SK-N-SH treated with all-trans-retinoic acid at 6 μM for 48 hours (cell line): ENCODE data around the gene RTN4RL1.

ENCODE experiments used
- ATAC-seq: fragments of 200-7000 bp; cut with Tn5 transposase; 3 replicates; pipeline ENCODE4 v1.9.1; 2020; ENCODE audit warnings: mild to moderate bottlenecking, moderate library complexity
- ARNTL ChIP-seq: fragments of 450-650 bp; formaldehyde crosslinking; IDR thresholded peaks from 2 replicates; pipeline ENCODE4 v1.5.0; 2020; ENCODE audit warnings: low read depth, mild to moderate bottlenecking, moderate library complexity, borderline replicate concordance
- BACH2 ChIP-seq: fragments of 250-450 bp; sonication (Bioruptor Pico); IDR thresholded peaks from 2 replicates; pipeline ENCODE4 v1.9.0; 2021; ENCODE audit warnings: mild to moderate bottlenecking, borderline replicate concordance
- CSDC2 ChIP-seq: fragments of 250-450 bp; sonication (Bioruptor Pico); IDR thresholded peaks from 2 replicates; pipeline ENCODE4 v1.5.0; 2020; ENCODE audit warnings: mild to moderate bottlenecking, moderate library complexity
- ESRRG ChIP-seq: fragments of 250-450 bp; sonication (Bioruptor Pico); IDR thresholded peaks from 2 replicates; pipeline ENCODE4 v1.6.1; 2021; ENCODE audit warnings: mild to moderate bottlenecking
- GLIS3 ChIP-seq: fragments of 250-450 bp; sonication (Bioruptor Pico); IDR thresholded peaks from 2 replicates; pipeline ENCODE4 v1.5.0; 2020; ENCODE audit warnings: mild to moderate bottlenecking, moderate library complexity
- ISL1 ChIP-seq: fragments of 250-450 bp; sonication (Bioruptor Pico); IDR thresholded peaks from 2 replicates; pipeline ENCODE4 v2.1.2; 2022; ENCODE audit warnings: mild to moderate bottlenecking, moderate library complexity
- OSR1 ChIP-seq: fragments of 250-450 bp; sonication (Bioruptor Pico); IDR thresholded peaks from 2 replicates; pipeline ENCODE4 v1.8.0; 2022; ENCODE audit warnings: moderate library complexity, mild to moderate bottlenecking, inconsistent platforms
- PPARA ChIP-seq: fragments of 250-450 bp; sonication (Bioruptor Pico); IDR thresholded peaks from 2 replicates; pipeline ENCODE4 v1.5.0; 2020; ENCODE audit warnings: mild to moderate bottlenecking, borderline replicate concordance
- RARB ChIP-seq: fragments of 250-450 bp; sonication (Bioruptor Pico); IDR thresholded peaks from 2 replicates; pipeline ENCODE4 v1.8.0; 2021; ENCODE audit warnings: mild to moderate bottlenecking, moderate library complexity
- SNAI2 ChIP-seq: fragments of 250-450 bp; sonication (Bioruptor Pico); IDR thresholded peaks from 2 replicates; pipeline ENCODE4 v1.5.0; 2020; ENCODE audit warnings: mild to moderate bottlenecking, moderate library complexity
- TCF4 ChIP-seq: fragments of 250-450 bp; sonication (Bioruptor Pico); IDR thresholded peaks from 2 replicates; pipeline ENCODE4 v1.8.0; 2021; ENCODE audit warnings: mild to moderate bottlenecking, moderate library complexity, borderline replicate concordance
- TOX ChIP-seq: fragments of 250-450 bp; sonication (Bioruptor Pico); IDR thresholded peaks from 2 replicates; pipeline ENCODE4 v1.8.0; 2021; ENCODE audit warnings: mild to moderate bottlenecking, moderate library complexity, borderline replicate concordance
- ZFP3 ChIP-seq: fragments of 250-450 bp; sonication (Bioruptor Pico); IDR thresholded peaks from 2 replicates; pipeline ENCODE4 v1.5.0; 2020; ENCODE audit warnings: mild to moderate bottlenecking, moderate library complexity
- ZFP30 ChIP-seq: fragments of 450-650 bp; formaldehyde crosslinking; IDR thresholded peaks from 2 replicates; pipeline ENCODE4 v1.5.0; 2022; ENCODE audit warnings: mild to moderate bottlenecking, moderate library complexity
- ZNF565 ChIP-seq: fragments of 450-650 bp; formaldehyde crosslinking; conservative IDR thresholded peaks from 2 replicates; pipeline ENCODE4 v1.5.0; 2020; ENCODE audit warnings: low read depth, mild to moderate bottlenecking, moderate library complexity
- ZNF70 ChIP-seq: fragments of 450-650 bp; formaldehyde crosslinking; IDR thresholded peaks from 2 replicates; pipeline ENCODE4 v1.5.0; 2020; ENCODE audit warnings: mild to moderate bottlenecking, moderate library complexity
- ZNF8 ChIP-seq: fragments of 450-650 bp; formaldehyde crosslinking; IDR thresholded peaks from 2 replicates; pipeline ENCODE4 v1.5.0; 2020; ENCODE audit warnings: mild to moderate bottlenecking, moderate library complexity
- TF ChIP-seq, protein P1 (sequence below): fragments of 250-450 bp; sonication (Bioruptor Pico); IDR thresholded peaks from 2 replicates; pipeline ENCODE4 v1.5.1; 2020; ENCODE audit warnings: low read depth, mild to moderate bottlenecking, moderate library complexity
- TF ChIP-seq, protein P2 (sequence below): fragments of 250-450 bp; sonication (Bioruptor Pico); IDR thresholded peaks from 2 replicates; pipeline ENCODE4 v1.8.0; 2021; ENCODE audit warnings: low read depth, mild to moderate bottlenecking, moderate library complexity, borderline replicate concordance
- TF ChIP-seq, protein P3 (sequence below): fragments of 250-450 bp; sonication (Bioruptor Pico); IDR thresholded peaks from 2 replicates; pipeline ENCODE4 v1.8.0; 2020; ENCODE audit warnings: mild to moderate bottlenecking, moderate library complexity, borderline replicate concordance
- TF ChIP-seq, protein P4 (sequence below): fragments of 250-450 bp; sonication (Bioruptor Pico); IDR thresholded peaks from 2 replicates; pipeline ENCODE4 v1.5.1; 2021; ENCODE audit warnings: mild to moderate bottlenecking, moderate library complexity
- TF ChIP-seq, protein P5 (sequence below): fragments of 250-450 bp; sonication (Bioruptor Pico); IDR thresholded peaks from 2 replicates; pipeline ENCODE4 v1.5.0; 2020; ENCODE audit warnings: mild to moderate bottlenecking, moderate library complexity

RTN4RL1 gene

DNA sequence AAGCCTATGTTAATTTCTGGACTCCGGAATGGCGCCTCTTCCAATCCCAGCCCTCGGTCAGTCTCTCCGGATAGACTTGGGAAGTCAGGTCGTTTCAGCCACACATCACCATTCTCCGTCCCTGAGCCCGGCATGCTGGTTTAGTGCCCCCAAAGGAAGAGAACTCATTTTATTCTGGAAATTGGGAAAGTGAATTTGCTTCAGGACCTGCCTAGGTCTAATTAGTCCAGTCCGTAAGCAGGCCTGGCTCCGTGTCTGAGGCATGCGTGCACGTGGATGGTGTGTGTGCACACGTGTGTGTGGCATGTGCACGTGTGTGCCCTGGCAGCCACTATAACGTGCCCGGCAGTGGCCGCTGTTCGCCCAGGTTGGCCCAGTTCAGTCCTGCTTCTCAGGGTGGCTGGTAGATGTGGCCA is 117.9 kb downstream of the RTN4RL1 start:
- ATAC-seq: no peak

DNA sequence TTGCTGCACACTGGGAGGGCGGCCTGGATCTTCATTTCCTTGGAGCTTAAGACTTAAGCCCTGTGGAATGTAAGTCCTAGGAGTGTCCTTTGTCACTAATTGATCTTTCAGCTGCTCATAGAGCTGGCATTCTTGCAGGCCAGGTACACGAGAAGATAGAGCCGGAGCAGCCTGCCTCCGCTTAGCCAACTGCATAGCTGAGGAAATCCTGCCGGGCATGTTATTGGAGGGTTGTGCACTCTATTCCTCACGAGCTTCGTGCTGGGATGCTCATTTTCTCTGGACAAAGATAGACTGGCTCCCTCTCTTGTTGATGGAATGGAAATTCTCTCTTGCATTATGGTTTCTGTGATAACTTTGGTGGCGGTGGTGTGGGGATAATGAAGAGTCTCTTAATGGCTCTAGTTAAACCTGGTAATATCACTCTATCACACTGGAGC is 118.5 kb downstream of the RTN4RL1 start:
- ATAC-seq: no peak
- TF ChIP-seq, protein P1, sequence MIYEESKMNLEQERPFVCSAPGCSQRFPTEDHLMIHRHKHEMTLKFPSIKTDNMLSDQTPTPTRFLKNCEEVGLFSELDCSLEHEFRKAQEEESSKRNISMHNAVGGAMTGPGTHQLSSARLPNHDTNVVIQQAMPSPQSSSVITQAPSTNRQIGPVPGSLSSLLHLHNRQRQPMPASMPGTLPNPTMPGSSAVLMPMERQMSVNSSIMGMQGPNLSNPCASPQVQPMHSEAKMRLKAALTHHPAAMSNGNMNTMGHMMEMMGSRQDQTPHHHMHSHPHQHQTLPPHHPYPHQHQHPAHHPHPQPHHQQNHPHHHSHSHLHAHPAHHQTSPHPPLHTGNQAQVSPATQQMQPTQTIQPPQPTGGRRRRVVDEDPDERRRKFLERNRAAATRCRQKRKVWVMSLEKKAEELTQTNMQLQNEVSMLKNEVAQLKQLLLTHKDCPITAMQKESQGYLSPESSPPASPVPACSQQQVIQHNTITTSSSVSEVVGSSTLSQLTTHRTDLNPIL: no peak
- TF ChIP-seq, protein P2, sequence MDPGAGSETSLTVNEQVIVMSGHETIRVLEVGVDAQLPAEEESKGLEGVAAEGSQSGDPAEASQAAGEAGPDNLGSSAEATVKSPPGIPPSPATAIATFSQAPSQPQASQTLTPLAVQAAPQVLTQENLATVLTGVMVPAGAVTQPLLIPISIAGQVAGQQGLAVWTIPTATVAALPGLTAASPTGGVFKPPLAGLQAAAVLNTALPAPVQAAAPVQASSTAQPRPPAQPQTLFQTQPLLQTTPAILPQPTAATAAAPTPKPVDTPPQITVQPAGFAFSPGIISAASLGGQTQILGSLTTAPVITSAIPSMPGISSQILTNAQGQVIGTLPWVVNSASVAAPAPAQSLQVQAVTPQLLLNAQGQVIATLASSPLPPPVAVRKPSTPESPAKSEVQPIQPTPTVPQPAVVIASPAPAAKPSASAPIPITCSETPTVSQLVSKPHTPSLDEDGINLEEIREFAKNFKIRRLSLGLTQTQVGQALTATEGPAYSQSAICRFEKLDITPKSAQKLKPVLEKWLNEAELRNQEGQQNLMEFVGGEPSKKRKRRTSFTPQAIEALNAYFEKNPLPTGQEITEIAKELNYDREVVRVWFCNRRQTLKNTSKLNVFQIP (CRISPR knock-in tag): no peak
- no peak for TF ChIP-seq ARNTL (CRISPR knock-in tag)
- no peak for TF ChIP-seq TCF4
- no peak for TF ChIP-seq ISL1 (CRISPR knock-in tag)
- no peak for TF ChIP-seq ESRRG (CRISPR knock-in tag)
- no peak for TF ChIP-seq ZNF565 (CRISPR knock-in tag)
- TF ChIP-seq ZFP3 (CRISPR knock-in tag): no peak
- no peak for TF ChIP-seq GLIS3
- no peak for TF ChIP-seq SNAI2
- TF ChIP-seq ZNF70 (CRISPR knock-in tag): no peak
- TF ChIP-seq PPARA (CRISPR knock-in tag): no peak
- no peak for TF ChIP-seq ZNF8 (CRISPR knock-in tag)

More for the DNA sequence above, 117.9 kb downstream of the RTN4RL1 start:
- TF ChIP-seq TOX (CRISPR knock-in tag) (no peak), ISL1 (CRISPR knock-in tag) (no peak), ZNF70 (CRISPR knock-in tag) (no peak), ARNTL (CRISPR knock-in tag) (no peak), ESRRG (CRISPR knock-in tag) (no peak), OSR1 (CRISPR knock-in tag) (no peak), CSDC2 (no peak), BACH2 (CRISPR knock-in tag) (no peak), PPARA (CRISPR knock-in tag) (no peak), ZFP3 (CRISPR knock-in tag) (no peak), ZFP30 (CRISPR knock-in tag) (no peak)
- TF ChIP-seq, protein P3, sequence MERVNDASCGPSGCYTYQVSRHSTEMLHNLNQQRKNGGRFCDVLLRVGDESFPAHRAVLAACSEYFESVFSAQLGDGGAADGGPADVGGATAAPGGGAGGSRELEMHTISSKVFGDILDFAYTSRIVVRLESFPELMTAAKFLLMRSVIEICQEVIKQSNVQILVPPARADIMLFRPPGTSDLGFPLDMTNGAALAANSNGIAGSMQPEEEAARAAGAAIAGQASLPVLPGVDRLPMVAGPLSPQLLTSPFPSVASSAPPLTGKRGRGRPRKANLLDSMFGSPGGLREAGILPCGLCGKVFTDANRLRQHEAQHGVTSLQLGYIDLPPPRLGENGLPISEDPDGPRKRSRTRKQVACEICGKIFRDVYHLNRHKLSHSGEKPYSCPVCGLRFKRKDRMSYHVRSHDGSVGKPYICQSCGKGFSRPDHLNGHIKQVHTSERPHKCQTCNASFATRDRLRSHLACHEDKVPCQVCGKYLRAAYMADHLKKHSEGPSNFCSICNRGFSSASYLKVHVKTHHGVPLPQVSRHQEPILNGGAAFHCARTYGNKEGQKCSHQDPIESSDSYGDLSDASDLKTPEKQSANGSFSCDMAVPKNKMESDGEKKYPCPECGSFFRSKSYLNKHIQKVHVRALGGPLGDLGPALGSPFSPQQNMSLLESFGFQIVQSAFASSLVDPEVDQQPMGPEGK (CRISPR knock-in tag): no peak
- TF ChIP-seq, protein P4, sequence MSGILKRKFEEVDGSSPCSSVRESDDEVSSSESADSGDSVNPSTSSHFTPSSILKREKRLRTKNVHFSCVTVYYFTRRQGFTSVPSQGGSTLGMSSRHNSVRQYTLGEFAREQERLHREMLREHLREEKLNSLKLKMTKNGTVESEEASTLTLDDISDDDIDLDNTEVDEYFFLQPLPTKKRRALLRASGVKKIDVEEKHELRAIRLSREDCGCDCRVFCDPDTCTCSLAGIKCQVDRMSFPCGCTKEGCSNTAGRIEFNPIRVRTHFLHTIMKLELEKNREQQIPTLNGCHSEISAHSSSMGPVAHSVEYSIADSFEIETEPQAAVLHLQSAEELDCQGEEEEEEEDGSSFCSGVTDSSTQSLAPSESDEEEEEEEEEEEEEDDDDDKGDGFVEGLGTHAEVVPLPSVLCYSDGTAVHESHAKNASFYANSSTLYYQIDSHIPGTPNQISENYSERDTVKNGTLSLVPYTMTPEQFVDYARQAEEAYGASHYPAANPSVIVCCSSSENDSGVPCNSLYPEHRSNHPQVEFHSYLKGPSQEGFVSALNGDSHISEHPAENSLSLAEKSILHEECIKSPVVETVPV (CRISPR knock-in tag): no peak
- TF ChIP-seq, protein P2 (CRISPR knock-in tag): no peak

DNA sequence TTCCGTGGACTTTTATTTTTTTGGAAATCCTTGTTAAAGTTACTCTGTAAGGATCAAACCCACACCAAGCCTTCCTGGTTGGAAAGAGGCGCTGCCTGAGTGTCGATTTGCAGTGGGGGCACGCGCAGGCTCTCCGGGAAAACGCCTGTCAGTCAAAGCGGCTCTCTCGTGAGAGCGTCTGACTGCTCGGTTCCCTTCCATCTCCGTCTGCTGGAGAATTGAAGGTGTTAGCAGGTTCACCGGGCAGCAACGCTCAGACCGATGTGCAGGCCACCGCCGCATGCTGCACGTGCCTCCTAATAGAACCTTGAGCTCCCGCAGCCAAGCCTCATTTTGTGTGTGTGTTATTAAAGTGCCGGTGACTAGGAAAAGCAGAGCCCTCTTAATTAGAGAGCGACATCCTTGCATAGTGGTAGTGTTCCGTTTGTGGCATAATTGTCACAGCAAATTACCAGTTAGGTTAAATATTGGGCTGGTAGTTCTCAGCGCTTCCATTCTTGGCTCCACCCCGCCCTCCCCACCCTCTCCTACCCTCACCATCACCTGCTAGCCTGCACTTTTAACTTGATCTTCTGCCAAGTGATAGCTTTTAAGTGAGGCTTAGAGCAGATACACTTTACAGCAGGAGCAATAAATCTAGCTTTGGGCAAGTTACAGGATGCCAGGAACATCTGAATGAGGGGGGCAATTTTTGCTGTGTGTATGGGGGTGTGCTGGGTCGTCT is 119.8 kb downstream of the RTN4RL1 start:
- no peak for ATAC-seq
- TF ChIP-seq GLIS3 (no peak), ISL1 (CRISPR knock-in tag) (peak; percentile 31; the same call in 1 of the 2 replicates), RARB (CRISPR knock-in tag) (no peak), TOX (CRISPR knock-in tag) (no peak), ZNF565 (CRISPR knock-in tag) (no peak)
- TF ChIP-seq, protein P2 (CRISPR knock-in tag): no peak
- TF ChIP-seq, protein P3 (CRISPR knock-in tag): no peak
- TF ChIP-seq, protein P5, sequence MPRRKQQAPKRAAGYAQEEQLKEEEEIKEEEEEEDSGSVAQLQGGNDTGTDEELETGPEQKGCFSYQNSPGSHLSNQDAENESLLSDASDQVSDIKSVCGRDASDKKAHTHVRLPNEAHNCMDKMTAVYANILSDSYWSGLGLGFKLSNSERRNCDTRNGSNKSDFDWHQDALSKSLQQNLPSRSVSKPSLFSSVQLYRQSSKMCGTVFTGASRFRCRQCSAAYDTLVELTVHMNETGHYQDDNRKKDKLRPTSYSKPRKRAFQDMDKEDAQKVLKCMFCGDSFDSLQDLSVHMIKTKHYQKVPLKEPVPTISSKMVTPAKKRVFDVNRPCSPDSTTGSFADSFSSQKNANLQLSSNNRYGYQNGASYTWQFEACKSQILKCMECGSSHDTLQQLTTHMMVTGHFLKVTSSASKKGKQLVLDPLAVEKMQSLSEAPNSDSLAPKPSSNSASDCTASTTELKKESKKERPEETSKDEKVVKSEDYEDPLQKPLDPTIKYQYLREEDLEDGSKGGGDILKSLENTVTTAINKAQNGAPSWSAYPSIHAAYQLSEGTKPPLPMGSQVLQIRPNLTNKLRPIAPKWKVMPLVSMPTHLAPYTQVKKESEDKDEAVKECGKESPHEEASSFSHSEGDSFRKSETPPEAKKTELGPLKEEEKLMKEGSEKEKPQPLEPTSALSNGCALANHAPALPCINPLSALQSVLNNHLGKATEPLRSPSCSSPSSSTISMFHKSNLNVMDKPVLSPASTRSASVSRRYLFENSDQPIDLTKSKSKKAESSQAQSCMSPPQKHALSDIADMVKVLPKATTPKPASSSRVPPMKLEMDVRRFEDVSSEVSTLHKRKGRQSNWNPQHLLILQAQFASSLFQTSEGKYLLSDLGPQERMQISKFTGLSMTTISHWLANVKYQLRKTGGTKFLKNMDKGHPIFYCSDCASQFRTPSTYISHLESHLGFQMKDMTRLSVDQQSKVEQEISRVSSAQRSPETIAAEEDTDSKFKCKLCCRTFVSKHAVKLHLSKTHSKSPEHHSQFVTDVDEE (CRISPR knock-in tag): no peak
